HEK293 (cell line): Measurements from ENCODE around the gene TLCD4.
"Not testable (repeated sequence)": the region's sequence is repeated elsewhere in the genome, so short reads cannot be mapped to it uniquely, and the experiment has no call there.

ENCODE experiments used
- CTCF ChIA-PET: fragments of 350-600 bp; formaldehyde crosslinking; extraction: SDS; loops from one replicate; lab custom pipeline; 2021; ENCODE audit warnings: antibody characterized with exemption; lab: Yijun Ruan, JAX
- POLR2A ChIA-PET: fragments of 300-600 bp; formaldehyde crosslinking; extraction: SDS; loops from one replicate; lab custom pipeline; 2020; ENCODE audit warnings: antibody characterized with exemption, inconsistent platforms; lab: Yijun Ruan, JAX
- H3K27ac ChIP-seq: fragments of 200-500 bp; sonication (Bioruptor generic); 2 replicates; pipeline ENCODE4 v1.5.1; 2014; ENCODE audit warnings: low read depth, low read length, control low read depth, inconsistent platforms; ENCODE audit errors: extremely low read depth
- H3K36me3 ChIP-seq, 2 experiments: fragments of 200-500 bp in 1 of 2; sonication (Bioruptor generic) in 1 of 2; 1 replicate in 1 of 2; 2 replicates in 1 of 2; pipeline ENCODE4 v1.5.1; 2014 to 2017; ENCODE audit warnings: inconsistent platforms in 2 of 2, low read length in 2 of 2; ENCODE audit not compliant: control insufficient read depth in 2 of 2, insufficient read depth in 1 of 2
- H3K4me1 ChIP-seq: fragments of 200-500 bp; sonication (Bioruptor generic); 2 replicates; pipeline ENCODE4 v1.5.1; 2014; ENCODE audit warnings: mild to moderate bottlenecking, low read length, inconsistent platforms; ENCODE audit not compliant: control insufficient read depth, insufficient read depth
- H3K4me3 ChIP-seq: 2 replicates; pipeline ENCODE4 v1.5.1; 2011; ENCODE audit warnings: low read depth, mild to moderate bottlenecking, control low read depth, low read length, moderate library complexity
- H3K9me3 ChIP-seq: fragments of 200-500 bp; sonication (Bioruptor generic); 2 replicates; pipeline ENCODE4 v1.5.1; 2014; ENCODE audit warnings: low read depth, low read length, inconsistent platforms; ENCODE audit not compliant: control insufficient read depth, insufficient read depth
- BCL11A ChIP-seq: fragments of 450-650 bp; formaldehyde crosslinking; IDR thresholded peaks from 2 replicates; pipeline ENCODE4 v1.5.1; 2016; ENCODE audit warnings: low read depth, missing biosample characterization, missing genetic modification characterization
- HOXC10 ChIP-seq: sonication (generic); formaldehyde crosslinking; IDR thresholded peaks from 2 replicates; pipeline ENCODE4 v1.8.1; 2023; ENCODE audit warnings: mild to moderate bottlenecking, missing genetic modification reagents
- PATZ1 ChIP-seq: fragments of 450-650 bp; formaldehyde crosslinking; IDR thresholded peaks from 2 replicates; pipeline ENCODE4 v1.5.1; 2016; ENCODE audit warnings: missing biosample characterization, missing genetic modification characterization
- PRDM10 ChIP-seq: fragments of 450-650 bp; formaldehyde crosslinking; IDR thresholded peaks from 2 replicates; pipeline ENCODE4 v1.5.1; 2016; ENCODE audit warnings: missing biosample characterization, missing genetic modification characterization
- TSHZ1 ChIP-seq: fragments of 450-650 bp; formaldehyde crosslinking; IDR thresholded peaks from 2 replicates; pipeline ENCODE4 v1.5.1; 2016; ENCODE audit warnings: missing biosample characterization, missing genetic modification characterization, borderline replicate concordance
- WT1 ChIP-seq: fragments of 450-650 bp; formaldehyde crosslinking; IDR thresholded peaks from 2 replicates; pipeline ENCODE4 v1.5.1; 2016; ENCODE audit warnings: missing biosample characterization, missing genetic modification characterization
- ZBTB17 ChIP-seq: fragments of 450-650 bp; formaldehyde crosslinking; IDR thresholded peaks from 2 replicates; pipeline ENCODE4 v1.5.1; 2016; ENCODE audit warnings: missing biosample characterization, missing genetic modification characterization
- ZFP3 ChIP-seq: fragments of 450-650 bp; formaldehyde crosslinking; IDR thresholded peaks from 2 replicates; pipeline ENCODE4 v1.5.1; 2016; ENCODE audit warnings: low read depth, missing biosample characterization, missing genetic modification characterization
- ZNF174 ChIP-seq: fragments of 450-650 bp; formaldehyde crosslinking; IDR thresholded peaks from 2 replicates; pipeline ENCODE4 v1.5.0; 2017; ENCODE audit warnings: missing biosample characterization, mild to moderate bottlenecking, missing genetic modification characterization
- ZNF239 ChIP-seq: fragments of 450-650 bp; formaldehyde crosslinking; IDR thresholded peaks from 2 replicates; pipeline ENCODE4 v1.5.1; 2016; ENCODE audit warnings: missing biosample characterization, missing genetic modification characterization
- ZNF311 ChIP-seq: fragments of 450-650 bp; formaldehyde crosslinking; IDR thresholded peaks from 2 replicates; pipeline ENCODE4 v1.5.1; 2017; ENCODE audit warnings: missing biosample characterization, missing genetic modification characterization, borderline replicate concordance
- ZNF501 ChIP-seq: fragments of 450-650 bp; formaldehyde crosslinking; IDR thresholded peaks from 2 replicates; pipeline ENCODE4 v1.5.1; 2016; ENCODE audit warnings: missing biosample characterization, missing genetic modification characterization
- ZNF529 ChIP-seq: fragments of 450-650 bp; formaldehyde crosslinking; IDR thresholded peaks from 2 replicates; pipeline ENCODE4 v1.5.1; 2017; ENCODE audit warnings: missing genetic modification characterization, missing biosample characterization; ENCODE audit not compliant: insufficient replicate concordance
- ZNF610 ChIP-seq: fragments of 450-650 bp; formaldehyde crosslinking; IDR thresholded peaks from 2 replicates; pipeline ENCODE4 v1.5.1; 2016; ENCODE audit warnings: missing biosample characterization, missing genetic modification characterization, borderline replicate concordance
- ZNF76 ChIP-seq: fragments of 450-650 bp; formaldehyde crosslinking; IDR thresholded peaks from 2 replicates; pipeline ENCODE4; 2016; ENCODE audit warnings: low read depth, missing biosample characterization, missing genetic modification characterization, borderline replicate concordance
- ZSCAN18 ChIP-seq: fragments of 450-650 bp; formaldehyde crosslinking; IDR thresholded peaks from 2 replicates; pipeline ENCODE4 v1.5.1; 2016; ENCODE audit warnings: missing biosample characterization, missing genetic modification characterization

Gene TLCD4

GRCh38 chr1:95089650-95090287 is 27.4 kb upstream of the TLCD4 start (continued):
- TF ChIP-seq PATZ1 (tag by site-specific recombination), result no peak

GRCh38 chr1:95091290-95091689 is 25.9 kb upstream of the TLCD4 start:
- H3K4me3 ChIP-seq, H3K36me3 ChIP-seq, H3K4me1 ChIP-seq, POLR2A ChIA-PET, H3K9me3 ChIP-seq, H3K27ac ChIP-seq: not testable (repeated sequence)
- CTCF ChIA-PET, result interaction anchor here (0.6 kb wide), 1 partner anchor 9 kb away, joined by 3 read pairs; no protein-coding TSS in a partner anchor

- H3K4me3 ChIP-seq, H3K4me1 ChIP-seq, H3K36me3 ChIP-seq, H3K27ac ChIP-seq, H3K9me3 ChIP-seq, POLR2A ChIA-PET: not testable (repeated sequence)
- CTCF ChIA-PET, result interaction anchor here (0.6 to 4.3 kb wide), 3 partner anchors 8 to 239 kb away, joined by 3 to 16 read pairs (median 3); no protein-coding TSS in a partner anchor
These were observed 24.3 kb upstream of the TLCD4 start for GRCh38 chr1:95092891-95093290.

- no peaks in the 10 kb centered on the region for H3K9me3 ChIP-seq
- CTCF ChIA-PET, result interaction anchor here (0.8 to 4.3 kb wide), 2 partner anchors 9 to 22 kb away, joined by 3 to 16 read pairs; no protein-coding TSS in a partner anchor
- H3K4me1 ChIP-seq, result no peaks in the 10 kb centered on the region
- H3K27ac ChIP-seq, result no peak overlapping the region
- no peak overlapping the region for H3K4me3 ChIP-seq
- no peaks in the 10 kb centered on the region for H3K36me3 ChIP-seq
- POLR2A ChIA-PET, result no interaction called here
- TF ChIP-seq ZFP3 (tag by site-specific recombination) (no peak), ZNF174 (no peak), WT1 (tag by site-specific recombination) (no peak), ZBTB17 (no peak), ZNF529 (tag by site-specific recombination) (no peak), ZSCAN18 (tag by site-specific recombination) (no peak), ZNF239 (tag by site-specific recombination) (no peak), ZNF311 (tag by site-specific recombination) (no peak), HOXC10 (no peak), ZNF76 (tag by site-specific recombination) (no peak), ZNF501 (no peak), BCL11A (tag by site-specific recombination) (no peak), PRDM10 (no peak), ZNF610 (tag by site-specific recombination) (no peak), TSHZ1 (tag by site-specific recombination) (no peak)
These were observed 23.9 kb upstream of the TLCD4 start for GRCh38 chr1:95093296-95093695.
